HEK293 (cell line): ENCODE data around the gene MLEC.

Experiments used
- CTCF ChIA-PET: fragments of 350-600 bp; formaldehyde crosslinking; extraction: SDS; loops from one replicate; lab custom pipeline; 2021; ENCODE audit warnings: antibody characterized with exemption; lab: Yijun Ruan, JAX
- POLR2A ChIA-PET: fragments of 300-600 bp; formaldehyde crosslinking; extraction: SDS; loops from one replicate; lab custom pipeline; 2020; ENCODE audit warnings: antibody characterized with exemption, inconsistent platforms; lab: Yijun Ruan, JAX
- H3K27ac ChIP-seq: fragments of 200-500 bp; sonication (Bioruptor generic); 2 replicates; pipeline ENCODE4 v1.5.1; 2014; ENCODE audit warnings: low read depth, low read length, control low read depth, inconsistent platforms; ENCODE audit errors: extremely low read depth
- H3K36me3 ChIP-seq, 2 experiments: fragments of 200-500 bp in 1 of 2; sonication (Bioruptor generic) in 1 of 2; 1 replicate in 1 of 2; 2 replicates in 1 of 2; pipeline ENCODE4 v1.5.1; 2014 to 2017; ENCODE audit warnings: inconsistent platforms in 2 of 2, low read length in 2 of 2; ENCODE audit not compliant: control insufficient read depth in 2 of 2, insufficient read depth in 1 of 2
- H3K4me1 ChIP-seq: fragments of 200-500 bp; sonication (Bioruptor generic); 2 replicates; pipeline ENCODE4 v1.5.1; 2014; ENCODE audit warnings: mild to moderate bottlenecking, low read length, inconsistent platforms; ENCODE audit not compliant: control insufficient read depth, insufficient read depth
- H3K4me3 ChIP-seq: 2 replicates; pipeline ENCODE4 v1.5.1; 2011; ENCODE audit warnings: low read depth, mild to moderate bottlenecking, control low read depth, low read length, moderate library complexity
- H3K9me3 ChIP-seq: fragments of 200-500 bp; sonication (Bioruptor generic); 2 replicates; pipeline ENCODE4 v1.5.1; 2014; ENCODE audit warnings: low read depth, low read length, inconsistent platforms; ENCODE audit not compliant: control insufficient read depth, insufficient read depth
- GFI1B ChIP-seq: fragments of 450-650 bp; formaldehyde crosslinking; IDR thresholded peaks from 2 replicates; pipeline ENCODE4 v1.5.1; 2016; ENCODE audit warnings: missing biosample characterization, missing genetic modification characterization
- HOXC10 ChIP-seq: sonication (generic); formaldehyde crosslinking; IDR thresholded peaks from 2 replicates; pipeline ENCODE4 v1.8.1; 2023; ENCODE audit warnings: mild to moderate bottlenecking, missing genetic modification reagents
- OVOL3 ChIP-seq: fragments of 450-650 bp; formaldehyde crosslinking; IDR thresholded peaks from 2 replicates; pipeline ENCODE4 v1.5.1; 2016; ENCODE audit warnings: missing biosample characterization, missing genetic modification characterization
- SCRT2 ChIP-seq: fragments of 450-650 bp; formaldehyde crosslinking; IDR thresholded peaks from 2 replicates; pipeline ENCODE4 v1.5.1; 2016; ENCODE audit warnings: missing biosample characterization, missing genetic modification characterization
- ZBTB7A ChIP-seq: fragments of 450-650 bp; formaldehyde crosslinking; IDR thresholded peaks from 2 replicates; pipeline ENCODE4 v1.5.1; 2016; ENCODE audit warnings: low read depth, missing biosample characterization, missing genetic modification characterization
- ZNF133 ChIP-seq: fragments of 450-650 bp; formaldehyde crosslinking; IDR thresholded peaks from 2 replicates; pipeline ENCODE4 v1.5.1; 2016; ENCODE audit warnings: missing biosample characterization, missing genetic modification characterization
- ZNF24 ChIP-seq: fragments of 450-650 bp; formaldehyde crosslinking; IDR thresholded peaks from 2 replicates; pipeline ENCODE4 v1.5.1; 2016; ENCODE audit warnings: missing biosample characterization, missing genetic modification characterization
- ZNF274 ChIP-seq, 2 experiments: fragments of 200-500 bp in 1 of 2; fragments of 450-650 bp in 1 of 2; sonication (Bioruptor generic) in 1 of 2; formaldehyde crosslinking in 1 of 2; IDR thresholded peaks; 2 replicates each; pipeline versions ENCODE4 v1.5.1 to v1.6.1; 2014 to 2016; ENCODE audit warnings: borderline replicate concordance in 1 of 2, inconsistent platforms in 1 of 2, low read length in 1 of 2, missing biosample characterization in 1 of 2, missing genetic modification characterization in 1 of 2
- ZNF394 ChIP-seq: fragments of 450-650 bp; formaldehyde crosslinking; IDR thresholded peaks from 2 replicates; pipeline ENCODE4 v1.5.1; 2016; ENCODE audit warnings: missing biosample characterization, missing genetic modification characterization, mild to moderate bottlenecking, moderate library complexity, borderline replicate concordance
- ZNF473 ChIP-seq: fragments of 450-650 bp; formaldehyde crosslinking; IDR thresholded peaks from 2 replicates; pipeline ENCODE4 v1.5.1; 2017; ENCODE audit warnings: missing biosample characterization, missing genetic modification characterization
- ZNF610 ChIP-seq: fragments of 450-650 bp; formaldehyde crosslinking; IDR thresholded peaks from 2 replicates; pipeline ENCODE4 v1.5.1; 2016; ENCODE audit warnings: missing biosample characterization, missing genetic modification characterization, borderline replicate concordance
- ZNF792 ChIP-seq: fragments of 450-650 bp; formaldehyde crosslinking; IDR thresholded peaks from 2 replicates; pipeline ENCODE4 v1.5.1; 2016; ENCODE audit warnings: missing biosample characterization, missing genetic modification characterization
- ZSCAN30 ChIP-seq: fragments of 450-650 bp; IDR thresholded peaks from 2 replicates; pipeline ENCODE4 v1.5.1; 2018; ENCODE audit warnings: missing biosample characterization, mild to moderate bottlenecking, missing genetic modification characterization, moderate library complexity
- TF ChIP-seq, protein P1 (sequence below): fragments of 450-650 bp; formaldehyde crosslinking; IDR thresholded peaks from 2 replicates; pipeline ENCODE4 v1.5.1; 2016; ENCODE audit warnings: missing biosample characterization, missing genetic modification characterization
- TF ChIP-seq, protein P2 (sequence below): fragments of 450-650 bp; formaldehyde crosslinking; IDR thresholded peaks from 2 replicates; pipeline ENCODE4 v1.5.1; 2016; ENCODE audit warnings: missing biosample characterization, missing genetic modification characterization
- TF ChIP-seq, protein P3 (sequence below): fragments of 450-650 bp; formaldehyde crosslinking; IDR thresholded peaks from 2 replicates; pipeline ENCODE4 v1.5.1; 2016; ENCODE audit warnings: missing biosample characterization, missing genetic modification characterization
- TF ChIP-seq, protein P4 (sequence below): fragments of 450-650 bp; formaldehyde crosslinking; IDR thresholded peaks from 2 replicates; pipeline ENCODE4 v1.5.1; 2016; ENCODE audit warnings: missing biosample characterization, missing genetic modification characterization
- TF ChIP-seq, protein P5 (sequence below): fragments of 450-650 bp; IDR thresholded peaks from 2 replicates; pipeline ENCODE4 v1.5.1; 2018; ENCODE audit warnings: missing biosample characterization, mild to moderate bottlenecking, missing genetic modification characterization
- TF ChIP-seq, protein P6 (sequence below): fragments of 450-650 bp; IDR thresholded peaks from 2 replicates; pipeline ENCODE4 v1.5.1; 2018; ENCODE audit warnings: missing biosample characterization, missing genetic modification characterization
- TF ChIP-seq, protein P7 (sequence below): fragments of 450-650 bp; formaldehyde crosslinking; IDR thresholded peaks from 2 replicates; pipeline ENCODE4 v1.5.1; 2017; ENCODE audit warnings: missing biosample characterization, missing genetic modification characterization

MLEC gene

DNA sequence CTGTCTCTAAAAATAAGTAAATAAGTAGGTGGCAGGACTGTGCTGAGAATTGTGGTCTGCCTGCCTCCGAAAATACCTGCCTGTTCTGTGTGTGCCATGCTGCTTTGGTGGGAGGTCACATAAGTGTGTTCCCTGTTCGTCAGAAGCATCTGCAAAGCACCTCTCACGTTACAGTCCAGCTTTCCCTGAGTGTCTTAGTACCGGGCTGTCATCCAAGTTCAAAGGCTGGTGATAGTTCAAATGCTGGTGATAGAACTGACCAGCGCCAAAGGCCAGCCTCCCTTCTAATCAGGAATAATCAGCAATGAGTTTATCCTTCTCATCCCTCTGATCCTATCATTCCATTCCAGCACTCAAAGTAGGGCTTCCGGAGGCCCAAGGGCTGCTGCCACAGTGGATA is 40.9 kb upstream of the MLEC start (continued):
- TF ChIP-seq, protein P1, sequence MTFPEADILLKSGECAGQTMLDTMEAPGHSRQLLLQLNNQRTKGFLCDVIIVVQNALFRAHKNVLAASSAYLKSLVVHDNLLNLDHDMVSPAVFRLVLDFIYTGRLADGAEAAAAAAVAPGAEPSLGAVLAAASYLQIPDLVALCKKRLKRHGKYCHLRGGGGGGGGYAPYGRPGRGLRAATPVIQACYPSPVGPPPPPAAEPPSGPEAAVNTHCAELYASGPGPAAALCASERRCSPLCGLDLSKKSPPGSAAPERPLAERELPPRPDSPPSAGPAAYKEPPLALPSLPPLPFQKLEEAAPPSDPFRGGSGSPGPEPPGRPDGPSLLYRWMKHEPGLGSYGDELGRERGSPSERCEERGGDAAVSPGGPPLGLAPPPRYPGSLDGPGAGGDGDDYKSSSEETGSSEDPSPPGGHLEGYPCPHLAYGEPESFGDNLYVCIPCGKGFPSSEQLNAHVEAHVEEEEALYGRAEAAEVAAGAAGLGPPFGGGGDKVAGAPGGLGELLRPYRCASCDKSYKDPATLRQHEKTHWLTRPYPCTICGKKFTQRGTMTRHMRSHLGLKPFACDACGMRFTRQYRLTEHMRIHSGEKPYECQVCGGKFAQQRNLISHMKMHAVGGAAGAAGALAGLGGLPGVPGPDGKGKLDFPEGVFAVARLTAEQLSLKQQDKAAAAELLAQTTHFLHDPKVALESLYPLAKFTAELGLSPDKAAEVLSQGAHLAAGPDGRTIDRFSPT (tag by site-specific recombination) = no peak
- no peak for TF ChIP-seq ZNF610 (tag by site-specific recombination)

DNA sequence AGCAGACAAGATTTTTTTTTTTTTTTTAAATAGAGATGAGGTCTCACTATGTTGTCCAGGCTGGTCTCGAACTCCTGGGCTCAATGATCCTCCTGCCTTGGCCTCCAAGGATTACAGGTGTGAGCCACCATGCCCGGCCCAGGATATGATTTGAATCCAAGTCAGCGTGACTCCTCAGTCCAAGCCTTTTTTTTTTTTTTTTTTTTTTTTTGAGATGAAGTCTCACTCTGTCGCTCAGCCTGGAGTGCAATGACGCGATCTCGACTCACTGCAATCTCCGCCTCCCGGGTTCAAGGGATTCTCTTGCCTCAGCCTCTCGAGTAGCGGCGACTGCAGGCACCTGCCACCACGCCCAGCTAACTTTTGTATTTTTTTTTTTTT is 39.6 kb upstream of the MLEC start:
- TF ChIP-seq, protein P2, sequence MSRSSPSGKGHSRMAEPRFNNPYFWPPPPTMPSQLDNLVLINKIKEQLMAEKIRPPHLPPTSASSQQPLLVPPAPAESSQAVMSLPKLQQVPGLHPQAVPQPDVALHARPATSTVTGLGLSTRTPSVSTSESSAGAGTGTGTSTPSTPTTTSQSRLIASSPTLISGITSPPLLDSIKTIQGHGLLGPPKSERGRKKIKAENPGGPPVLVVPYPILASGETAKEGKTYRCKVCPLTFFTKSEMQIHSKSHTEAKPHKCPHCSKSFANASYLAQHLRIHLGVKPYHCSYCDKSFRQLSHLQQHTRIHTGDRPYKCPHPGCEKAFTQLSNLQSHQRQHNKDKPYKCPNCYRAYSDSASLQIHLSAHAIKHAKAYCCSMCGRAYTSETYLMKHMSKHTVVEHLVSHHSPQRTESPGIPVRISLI = peak; percentile 94
- TF ChIP-seq ZBTB7A (tag by site-specific recombination) (no peak), SCRT2 (tag by site-specific recombination) (no peak)
- CTCF ChIA-PET = interaction anchor here (0.5 to 5.2 kb wide), 27 partner anchors 8 to 831 kb away, joined by 3 to 77 read pairs (median 5); partner anchors contain the start of genes CABP1, MLEC, POP5 and UNC119B

DNA sequence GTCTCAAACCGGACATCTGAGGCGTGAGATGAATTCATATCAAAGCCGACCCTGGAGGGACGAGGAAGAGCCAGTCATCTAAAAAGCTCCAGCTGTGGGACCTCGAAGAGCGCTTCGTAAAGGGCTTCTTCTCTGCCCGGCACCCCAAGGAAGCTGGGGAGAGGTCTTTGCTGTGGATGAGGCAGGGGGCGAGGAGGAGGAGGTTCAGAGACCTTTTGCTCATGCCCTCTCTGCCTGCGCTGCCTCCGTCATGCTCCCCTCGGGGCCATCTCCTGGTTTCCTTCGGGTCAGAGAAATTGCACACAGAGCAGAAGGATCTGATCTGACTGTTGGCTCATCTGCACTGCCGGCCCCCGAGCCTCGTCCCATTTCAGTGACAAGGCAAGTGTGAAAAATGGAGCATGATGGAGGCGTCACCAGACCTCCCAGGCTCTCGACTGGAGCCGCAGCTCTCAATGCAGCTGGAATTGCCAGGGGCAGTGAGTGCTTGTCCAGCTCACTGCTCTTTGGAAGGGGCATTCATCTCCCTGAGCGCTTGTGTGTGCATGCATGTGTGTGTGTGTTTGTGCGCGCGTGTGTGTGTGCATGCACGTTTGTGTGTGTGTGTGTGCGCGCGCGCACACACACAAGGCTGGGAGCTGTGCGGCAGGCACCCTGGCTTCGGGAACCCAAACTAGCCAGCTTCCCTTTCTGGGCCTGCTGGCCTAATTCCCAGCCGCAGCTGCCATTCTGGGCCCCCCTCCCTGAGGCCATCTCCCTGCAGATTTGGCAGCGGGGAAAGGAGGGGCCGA is 37.3 kb upstream of the MLEC start:
- Histone ChIP-seq H3K4me3 (no peak overlapping the region), H3K27ac (no peak overlapping the region), H3K36me3 (no peaks in the 10 kb centered on the region), H3K4me1 (no peaks in the 10 kb centered on the region), H3K9me3 (no peaks in the 10 kb centered on the region)
- CTCF ChIA-PET = interaction anchor here (0.6 to 5.2 kb wide), 48 partner anchors 8 to 1786 kb away, joined by 3 to 77 read pairs (median 5); partner anchors contain the start of genes CABP1, COX6A1, MLEC and PLA2G1B
- POLR2A ChIA-PET = interaction anchor here (0.7 to 1.6 kb wide), 4 partner anchors 7 to 69 kb away, joined by 3 to 12 read pairs (median 4); partner anchors contain the start of genes CABP1, MLEC and POP5
- TF ChIP-seq, protein P3, sequence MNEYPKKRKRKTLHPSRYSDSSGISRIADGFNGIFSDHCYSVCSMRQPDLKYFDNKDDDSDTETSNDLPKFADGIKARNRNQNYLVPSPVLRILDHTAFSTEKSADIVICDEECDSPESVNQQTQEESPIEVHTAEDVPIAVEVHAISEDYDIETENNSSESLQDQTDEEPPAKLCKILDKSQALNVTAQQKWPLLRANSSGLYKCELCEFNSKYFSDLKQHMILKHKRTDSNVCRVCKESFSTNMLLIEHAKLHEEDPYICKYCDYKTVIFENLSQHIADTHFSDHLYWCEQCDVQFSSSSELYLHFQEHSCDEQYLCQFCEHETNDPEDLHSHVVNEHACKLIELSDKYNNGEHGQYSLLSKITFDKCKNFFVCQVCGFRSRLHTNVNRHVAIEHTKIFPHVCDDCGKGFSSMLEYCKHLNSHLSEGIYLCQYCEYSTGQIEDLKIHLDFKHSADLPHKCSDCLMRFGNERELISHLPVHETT (tag by site-specific recombination) = no peak
- no peak for TF ChIP-seq ZNF394 (tag by site-specific recombination)
- no peak for TF ChIP-seq ZSCAN30 (tag by site-specific recombination)
- TF ChIP-seq, protein P4, sequence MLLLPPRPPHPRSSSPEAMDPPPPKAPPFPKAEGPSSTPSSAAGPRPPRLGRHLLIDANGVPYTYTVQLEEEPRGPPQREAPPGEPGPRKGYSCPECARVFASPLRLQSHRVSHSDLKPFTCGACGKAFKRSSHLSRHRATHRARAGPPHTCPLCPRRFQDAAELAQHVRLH (tag by site-specific recombination) = no peak
- TF ChIP-seq, protein P5, sequence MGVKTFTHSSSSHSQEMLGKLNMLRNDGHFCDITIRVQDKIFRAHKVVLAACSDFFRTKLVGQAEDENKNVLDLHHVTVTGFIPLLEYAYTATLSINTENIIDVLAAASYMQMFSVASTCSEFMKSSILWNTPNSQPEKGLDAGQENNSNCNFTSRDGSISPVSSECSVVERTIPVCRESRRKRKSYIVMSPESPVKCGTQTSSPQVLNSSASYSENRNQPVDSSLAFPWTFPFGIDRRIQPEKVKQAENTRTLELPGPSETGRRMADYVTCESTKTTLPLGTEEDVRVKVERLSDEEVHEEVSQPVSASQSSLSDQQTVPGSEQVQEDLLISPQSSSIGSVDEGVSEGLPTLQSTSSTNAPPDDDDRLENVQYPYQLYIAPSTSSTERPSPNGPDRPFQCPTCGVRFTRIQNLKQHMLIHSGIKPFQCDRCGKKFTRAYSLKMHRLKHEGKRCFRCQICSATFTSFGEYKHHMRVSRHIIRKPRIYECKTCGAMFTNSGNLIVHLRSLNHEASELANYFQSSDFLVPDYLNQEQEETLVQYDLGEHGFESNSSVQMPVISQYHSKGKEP (tag by site-specific recombination) = no peak
- 0 out of 2 replicates have a peak, but pooled peaks have one; percentile 7 for TF ChIP-seq ZNF24
- TF ChIP-seq, protein P6, sequence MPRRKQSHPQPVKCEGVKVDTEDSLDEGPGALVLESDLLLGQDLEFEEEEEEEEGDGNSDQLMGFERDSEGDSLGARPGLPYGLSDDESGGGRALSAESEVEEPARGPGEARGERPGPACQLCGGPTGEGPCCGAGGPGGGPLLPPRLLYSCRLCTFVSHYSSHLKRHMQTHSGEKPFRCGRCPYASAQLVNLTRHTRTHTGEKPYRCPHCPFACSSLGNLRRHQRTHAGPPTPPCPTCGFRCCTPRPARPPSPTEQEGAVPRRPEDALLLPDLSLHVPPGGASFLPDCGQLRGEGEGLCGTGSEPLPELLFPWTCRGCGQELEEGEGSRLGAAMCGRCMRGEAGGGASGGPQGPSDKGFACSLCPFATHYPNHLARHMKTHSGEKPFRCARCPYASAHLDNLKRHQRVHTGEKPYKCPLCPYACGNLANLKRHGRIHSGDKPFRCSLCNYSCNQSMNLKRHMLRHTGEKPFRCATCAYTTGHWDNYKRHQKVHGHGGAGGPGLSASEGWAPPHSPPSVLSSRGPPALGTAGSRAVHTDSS = 0 out of 2 replicates have a peak, but pooled peaks have one; percentile 14
- TF ChIP-seq OVOL3 = no peak
- no peak for TF ChIP-seq ZNF133
- TF ChIP-seq, protein P7, sequence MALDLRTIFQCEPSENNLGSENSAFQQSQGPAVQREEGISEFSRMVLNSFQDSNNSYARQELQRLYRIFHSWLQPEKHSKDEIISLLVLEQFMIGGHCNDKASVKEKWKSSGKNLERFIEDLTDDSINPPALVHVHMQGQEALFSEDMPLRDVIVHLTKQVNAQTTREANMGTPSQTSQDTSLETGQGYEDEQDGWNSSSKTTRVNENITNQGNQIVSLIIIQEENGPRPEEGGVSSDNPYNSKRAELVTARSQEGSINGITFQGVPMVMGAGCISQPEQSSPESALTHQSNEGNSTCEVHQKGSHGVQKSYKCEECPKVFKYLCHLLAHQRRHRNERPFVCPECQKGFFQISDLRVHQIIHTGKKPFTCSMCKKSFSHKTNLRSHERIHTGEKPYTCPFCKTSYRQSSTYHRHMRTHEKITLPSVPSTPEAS (tag by site-specific recombination) = peak; percentile 78
- no peak for TF ChIP-seq ZNF274 (IDR thresholded peaks at IDR 0.05; ENCODE audit: low read length)
- TF ChIP-seq ZNF274 (tag by site-specific recombination; IDR thresholded peaks at IDR 0.05; ENCODE audit: borderline replicate concordance) = no peak
- no peak for TF ChIP-seq ZNF473 (tag by site-specific recombination)
- TF ChIP-seq HOXC10 (CRISPR knock-in tag) = no peak
- TF ChIP-seq ZNF792 = no peak
- no peak for TF ChIP-seq GFI1B

More for the DNA sequence above, 39.6 kb upstream of the MLEC start:
- Histone ChIP-seq H3K27ac (no peak overlapping the region), H3K36me3 (no peaks in the 10 kb centered on the region), H3K4me3 (no peak overlapping the region), H3K4me1 (no peaks in the 10 kb centered on the region), H3K9me3 (no peaks in the 10 kb centered on the region)
- POLR2A ChIA-PET = interaction anchor here (0.7 to 1.2 kb wide), 3 partner anchors 62 to 316 kb away, joined by 3 to 5 read pairs (median 3); no protein-coding TSS in a partner anchor
